Medulla oblongata (tissue), 1 donor: ENCODE measurements around the gene PARP6.

ENCODE experiments used
- DNase-seq: peaks from one replicate; pipeline ENCODE4 v3.0.0-alpha.2; 2015; ENCODE audit errors: extremely low spot score

PARP6 gene

GRCh38 chr15:72272213-72272996, at the start of gene PARP6:
TSS of gene PARP6 (minus strand) at chr15:72272554. CDS start at chr15:72267477, 5,077 bp downstream.
- DNase-seq, result peak; percentile 99

DNA sequence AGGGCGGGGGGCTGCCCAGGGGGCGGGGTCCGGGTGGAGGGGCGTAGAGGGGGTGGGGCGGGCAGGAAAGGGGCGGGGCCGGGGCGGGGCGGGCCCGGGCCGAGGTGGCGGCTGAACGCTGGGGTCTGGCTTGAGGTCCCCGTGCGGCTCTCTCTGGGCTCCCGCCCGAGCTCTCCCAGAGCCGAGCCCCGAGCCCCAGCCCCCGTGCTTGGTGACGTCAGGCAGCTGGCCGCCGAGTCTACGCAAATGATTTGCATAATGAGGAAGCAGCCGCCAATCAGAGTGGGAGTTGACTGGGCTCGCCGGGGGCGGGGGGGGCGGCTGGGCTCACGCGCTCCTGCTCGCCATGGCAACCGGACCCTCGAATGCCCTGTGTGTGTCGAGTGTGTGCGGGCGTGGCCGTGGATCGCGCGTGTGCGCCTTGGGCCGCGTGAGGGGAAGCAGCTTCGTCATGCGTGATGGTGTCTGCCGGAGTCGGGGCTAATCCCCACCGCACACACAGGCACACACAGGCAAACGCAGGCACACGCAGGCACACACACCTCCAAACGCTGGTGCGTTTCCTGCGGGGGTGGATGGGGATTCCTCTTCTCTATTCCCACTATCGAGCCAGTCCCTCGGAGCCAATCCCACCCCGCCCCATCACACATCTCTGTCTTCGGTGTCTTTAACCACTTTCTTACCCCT, 47.8 kb upstream of the PARP6 start, which contains the start of gene CELF6:
Gene CELF6 (minus strand): TSS at position 173 of the 687 bp plus-strand sequence. CDS start 283 bp downstream, outside the sequence.
- DNase-seq, result peak; percentile 78

GRCh38 chr15:72319360-72319984, 47.1 kb upstream of the PARP6 start:
- peak; percentile 63 for DNase-seq

GRCh38 chr15:72318408-72318942, 46.1 kb upstream of the PARP6 start:
- no peak for DNase-seq

DNA sequence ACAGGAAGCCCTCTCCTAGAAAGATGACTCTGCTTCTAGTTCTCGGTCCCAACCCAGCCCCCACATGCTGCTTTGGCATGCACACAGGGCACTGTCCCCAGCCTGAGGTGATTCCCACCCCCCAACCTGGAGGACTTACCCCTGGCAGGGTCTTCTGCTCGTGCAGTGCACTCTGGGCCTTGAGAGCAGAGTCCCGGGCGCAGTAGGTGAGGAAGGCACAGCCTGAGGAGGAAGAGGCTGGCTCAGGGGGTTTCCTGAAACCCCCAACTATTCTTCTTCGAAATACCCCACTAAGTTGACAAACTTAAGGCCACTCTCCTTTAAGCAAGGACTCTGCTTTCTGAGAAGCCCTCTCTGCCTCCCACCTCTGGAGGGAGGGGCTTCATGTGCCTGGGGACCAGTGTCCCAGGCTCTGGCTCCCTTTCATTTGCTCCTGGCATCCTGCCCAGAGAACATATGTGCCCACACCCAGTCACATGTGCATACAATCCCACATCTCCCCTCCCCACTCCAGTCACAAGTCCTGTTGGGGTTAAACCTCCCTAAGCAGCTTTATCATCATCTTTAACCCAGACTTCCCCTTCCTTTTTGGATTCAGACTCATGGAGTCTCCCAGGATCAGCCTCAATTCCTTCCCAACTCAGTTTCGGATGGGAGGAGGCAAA, 43.5 kb upstream of the PARP6 start:
- DNase-seq, result no peak

- no peak for DNase-seq
Observed at GRCh38 chr15:72313881-72314280, 41.5 kb upstream of the PARP6 start.

GRCh38 chr15:72313448-72313840, 41.1 kb upstream of the PARP6 start:
- DNase-seq, result no peak

DNA sequence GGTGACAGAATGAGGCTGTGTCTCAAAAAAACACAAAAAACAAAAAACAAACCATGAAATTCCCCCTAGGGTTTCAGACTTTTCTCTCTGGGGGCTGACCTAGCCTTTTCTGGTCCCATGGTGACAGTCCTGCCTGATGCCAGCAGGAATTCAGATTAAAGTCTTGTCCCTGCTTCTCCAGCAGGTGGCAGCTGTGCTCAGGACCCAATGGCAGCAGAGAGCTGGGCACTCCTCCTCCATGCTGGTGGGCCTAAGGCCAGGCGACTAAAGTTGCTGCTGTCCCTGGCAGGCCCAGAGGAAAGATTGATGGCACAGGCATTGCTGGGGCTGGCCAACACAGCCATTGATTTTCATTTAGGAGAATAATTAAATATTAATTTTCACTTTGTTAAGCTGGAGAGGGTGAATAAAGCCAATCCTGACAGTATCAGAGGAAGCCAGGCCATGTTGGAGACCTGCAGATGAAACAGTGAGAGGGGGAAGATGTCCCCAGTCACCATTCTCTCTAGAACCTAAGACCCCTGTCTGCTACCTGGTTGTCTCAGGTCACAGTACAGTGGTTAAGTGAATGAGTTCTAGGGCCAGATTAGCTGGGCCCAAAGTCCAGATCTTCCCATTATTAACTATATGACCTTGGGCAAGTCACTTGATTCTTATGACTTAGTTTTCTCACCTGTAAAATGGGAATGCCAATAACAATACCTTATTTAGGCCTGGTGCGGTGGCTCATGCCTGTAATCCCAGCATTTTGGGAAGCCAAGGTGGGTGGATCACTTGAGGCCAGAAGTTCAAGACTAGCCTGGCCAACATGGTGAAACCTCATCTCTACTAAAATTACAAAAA, 40.5 kb upstream of the PARP6 start:
- peak; percentile 77 for DNase-seq

DNA sequence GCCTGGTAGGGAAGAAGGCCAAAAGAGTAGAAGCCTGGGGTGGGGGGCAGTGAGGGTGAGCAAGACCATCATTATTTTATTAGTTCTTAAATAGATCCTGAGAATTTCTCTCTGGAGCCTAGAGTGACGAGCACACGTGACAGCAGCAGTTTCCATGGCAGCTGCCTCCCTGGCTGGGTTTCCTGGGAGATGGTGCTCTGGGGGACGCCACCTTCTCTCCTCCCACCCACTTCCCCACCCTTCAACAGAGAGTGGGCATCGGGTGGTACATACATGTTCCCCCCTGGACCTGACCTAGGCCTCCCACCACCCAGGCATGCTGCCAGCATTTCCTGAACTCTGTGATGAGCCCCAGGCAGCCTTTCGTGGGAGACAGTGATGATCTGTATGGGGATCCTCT, 34.7 kb upstream of the PARP6 start:
- DNase-seq, result no peak

DNA sequence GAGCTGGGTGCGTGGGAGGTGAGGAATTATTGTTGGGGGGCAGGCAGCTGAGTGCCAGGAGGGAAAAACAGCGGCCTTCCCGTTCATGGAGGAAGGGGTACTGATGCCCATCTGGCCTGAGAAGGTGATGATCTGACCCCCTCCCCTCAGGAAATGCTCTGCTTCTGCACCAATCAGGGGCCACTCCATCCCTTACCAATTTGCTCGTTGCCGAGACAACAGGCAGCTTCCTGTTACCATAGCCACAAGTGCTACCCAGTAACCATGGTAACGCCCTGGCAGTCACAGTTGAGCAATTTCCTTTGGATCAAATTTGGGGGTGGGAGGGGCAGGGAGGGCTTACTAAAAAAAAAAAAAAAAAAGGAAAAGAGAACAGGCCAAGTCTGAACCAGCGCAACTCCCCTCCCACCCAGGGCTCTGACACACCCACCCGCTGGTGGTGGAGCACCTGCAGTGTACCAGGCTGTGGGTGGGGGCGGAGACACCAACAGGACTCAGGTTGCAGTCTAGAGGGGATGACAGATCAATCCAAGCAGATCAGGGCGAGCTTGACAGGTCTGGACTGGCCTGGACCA, 33.9 kb upstream of the PARP6 start:
- peak; percentile 21 for DNase-seq

- no peak for DNase-seq
Observed at GRCh38 chr15:72304596-72304995, 32.2 kb upstream of the PARP6 start.

- DNase-seq, result no peak
Observed at GRCh38 chr15:72302955-72303354, 30.6 kb upstream of the PARP6 start.

DNA sequence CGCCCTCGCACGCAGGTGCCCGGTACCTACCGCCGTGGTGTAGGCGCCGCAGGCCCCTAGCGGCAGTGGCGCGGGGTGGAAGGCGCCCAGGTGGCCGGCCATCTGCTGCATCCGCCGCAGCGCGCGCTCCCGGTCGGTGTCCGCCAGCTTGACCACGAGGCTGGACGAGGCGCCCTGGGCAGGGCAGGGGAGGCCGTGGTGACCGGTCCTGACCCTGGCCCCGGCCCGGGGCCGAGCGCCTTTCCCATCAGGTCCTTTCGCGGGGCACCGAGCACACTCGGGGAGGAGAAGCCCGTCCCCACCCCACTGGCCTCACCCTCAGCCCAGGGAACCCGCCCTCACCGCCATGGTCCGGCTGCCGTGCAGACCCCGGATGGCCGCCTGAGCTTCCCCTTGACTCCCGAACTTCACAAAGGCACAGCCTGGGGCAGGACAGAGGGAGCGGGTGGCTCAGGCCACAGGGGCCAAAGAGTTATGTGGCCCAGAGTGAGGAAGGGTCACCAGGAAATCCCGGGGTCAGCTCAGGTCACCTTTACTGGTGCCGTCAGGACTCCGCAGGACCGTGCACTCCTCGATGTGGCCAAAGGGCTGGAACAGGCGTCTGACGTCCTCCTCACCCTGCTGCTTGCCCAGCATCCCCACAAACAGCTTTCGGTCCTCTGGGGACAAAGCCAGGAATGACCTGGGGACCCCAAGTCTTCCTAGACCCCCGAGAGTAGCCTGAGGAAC, 17.4 kb upstream of the PARP6 start:
- DNase-seq, result no peak

- DNase-seq, result no peak
Observed at GRCh38 chr15:72288796-72289596, 16.6 kb upstream of the PARP6 start.

GRCh38 chr15:72285927-72286516, 13.7 kb upstream of the PARP6 start:
- peak; percentile 10 for DNase-seq

- no peak for DNase-seq
Observed at GRCh38 chr15:72285402-72285801, 13.0 kb upstream of the PARP6 start.

DNA sequence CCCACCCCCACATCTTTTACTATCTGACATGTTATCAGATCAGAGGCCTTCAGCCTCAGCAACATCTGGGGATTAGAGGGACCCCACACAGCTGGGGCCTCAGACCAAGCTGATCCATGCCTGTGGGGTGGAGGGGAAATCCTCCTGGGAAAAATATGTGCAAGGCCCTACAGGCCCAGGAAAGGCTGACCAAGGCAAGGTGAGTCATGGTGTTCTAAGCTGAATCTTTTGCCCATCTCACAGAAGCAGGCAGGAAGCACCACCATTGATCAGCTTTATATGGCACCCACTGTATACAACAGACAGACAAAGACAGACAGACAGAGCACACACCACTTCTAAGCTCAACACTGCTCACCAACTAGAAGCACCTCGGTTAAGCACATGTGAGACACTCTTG, 12.4 kb upstream of the PARP6 start:
- DNase-seq, result no peak

GRCh38 chr15:72281713-72282112, 9.4 kb upstream of the PARP6 start:
- no peak for DNase-seq

DNA sequence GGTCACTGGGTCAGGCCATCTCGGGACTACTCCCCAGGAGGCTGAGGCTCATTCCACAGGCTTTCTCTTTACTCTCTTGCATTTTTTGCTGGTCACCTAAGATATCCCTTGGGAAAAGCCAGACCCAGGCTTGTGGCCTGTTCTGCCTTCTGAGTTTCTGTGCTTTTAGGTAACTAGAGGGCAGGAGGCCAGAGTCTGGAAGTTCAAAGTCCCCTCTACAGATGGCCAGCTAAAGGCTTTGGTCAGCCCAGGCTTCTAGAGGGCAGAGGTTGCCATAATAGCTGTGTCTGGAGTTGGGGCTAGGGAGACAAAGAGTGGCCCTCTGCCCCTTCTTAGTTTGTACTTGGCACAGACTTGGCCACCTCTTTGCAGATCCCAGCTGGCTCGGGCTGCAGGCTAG, 8.4 kb upstream of the PARP6 start:
- no peak for DNase-seq
